Esophagus squamous epithelium (tissue), 5 donors: ENCODE results near the gene CYP4Z1. TPM values are rescaled to one million over a fixed set of nuclear protein-coding genes. Genes with fewer than 3 reads are reported as not detected.
A peak's percentile ranks its signal among the peaks of the same experiment; 100 is the strongest.
"Not testable (repeated sequence)": the region's sequence is repeated elsewhere in the genome, so short reads cannot be mapped to it uniquely, and the experiment has no call there.

Source experiments
- DNase-seq: peaks from one replicate; lab custom pipeline; 2025; lab: John Stamatoyannopoulos, UW
- H3K27ac ChIP-seq, 4 donors: fragments of 200-600 bp; sonication (generic); one replicate each; pipeline ENCODE4 v1.5.1; 2016 to 2019; ENCODE audit warnings: mild to moderate bottlenecking in 1 of 4
- H3K27me3 ChIP-seq, 4 donors: fragments of 200-600 bp; sonication (generic); 1 replicate in 3 of 4; 2 replicates in 1 of 4; pipeline versions ENCODE4 v1.5.1 to v1.6.0; 2017 to 2021; ENCODE audit warnings: antibody characterized with exemption in 1 of 4
- H3K36me3 ChIP-seq, 3 donors: fragments of 200-600 bp; sonication (generic); one replicate each; pipeline ENCODE4 v1.5.1; 2016 to 2019
- H3K4me1 ChIP-seq, 3 donors: fragments of 200-600 bp; sonication (generic); one replicate each; pipeline ENCODE4 v1.5.1; 2017 to 2019
- H3K4me3 ChIP-seq, 4 donors: fragments of 200-600 bp; sonication (generic); 1 replicate in 3 of 4; 2 replicates in 1 of 4; pipeline ENCODE4 v1.5.1; 2016 to 2019; ENCODE audit warnings: mild to moderate bottlenecking in 2 of 4, moderate library complexity in 1 of 4
- H3K9me3 ChIP-seq, 3 donors: fragments of 200-600 bp; sonication (generic); one replicate each; pipeline ENCODE4 v1.5.1; 2016 to 2019
- CTCF ChIP-seq, 6 experiments: fragments of 450-650 bp in 4 of 6; fragments of 200-600 bp in 2 of 6; sonication (generic) in 2 of 6; IDR thresholded peaks; one replicate each; pipeline ENCODE4 v1.5.1; 2016 to 2019; ENCODE audit warnings: antibody characterized with exemption in 6 of 6, mild to moderate bottlenecking in 4 of 6, moderate library complexity in 4 of 6
- POLR2A ChIP-seq, 4 donors: fragments of 450-650 bp; IDR thresholded peaks; one replicate each; pipeline ENCODE4 v1.6.1; 2017; ENCODE audit warnings: antibody characterized with exemption in 4 of 4, mild to moderate bottlenecking in 4 of 4, moderate library complexity in 3 of 4
- WGBS, 2 donors: methylation state at CpG; one replicate each; pipeline ENCODE4 v1.1.5; 2018; 5-methylcytosine and 5-hydroxymethylcytosine counted together
- intact Hi-C: fragments of 100-400 bp; cut with DNase I; formaldehyde crosslinking; loops from one replicate; pipeline ENCODE4 v1.15.0; 2022
- total RNA-seq, 4 donors: library from RNA; depleted of rRNA; stranded (reverse); fragments of >200 nt; gene quantifications; one replicate each; pipeline ENCODE4 v1.1.0, GENCODE V29; 2016
- donor health status: DM: yes; HTN: yes; CAD: no.

The CYP4Z1 gene
- total RNA-seq, 4 donors from 2014 or later = 0.19 to 1.5 (median 1.4) TPM

GRCh38 chr1:47137198-47137597 lies 70.2 kb downstream of the CYP4Z1 start, which contains the start of gene CYP4A22:
TSS of gene CYP4A22 (plus strand) at chr1:47137441. CDS start at chr1:47137486, 45 bp downstream.
- WGBS, 2 donors = 84 to 86% methylated on average over 2 of the region's 4 CpGs

GRCh38 chr1:47137925-47138615 lies 71.0 kb downstream of the CYP4Z1 start:
- no peak overlapping the region for H3K4me3 ChIP-seq
- intact Hi-C loops = loop anchor here (5.0 kb wide), 1 partner anchor 196 kb away; the partner anchor contains the start of gene CYP4A11
- no peak for TF ChIP-seq POLR2A (IDR thresholded peaks at IDR 0.05)
- no peak for TF ChIP-seq CTCF (IDR thresholded peaks at IDR 0.05)
- no peak overlapping the region for H3K27ac ChIP-seq
- 83 to 97% methylated on average over 4 to 5 of the region's 5 CpGs for whole genome bisulfite sequencing, 2 donors
- H3K27me3 ChIP-seq = peaks cover 0 to 7% (median 0%) of the 10 kb centered on the region in 4 donors
- H3K4me1 ChIP-seq = no peaks in the 10 kb centered on the region
- no peaks in the 10 kb centered on the region for H3K9me3 ChIP-seq
- no peak for DNase-seq
- H3K36me3 ChIP-seq = no peaks in the 10 kb centered on the region

More at GRCh38 chr1:47137198-47137597, 70.2 kb downstream of the CYP4Z1 start, which contains the start of gene CYP4A22:
- no peak for DNase-seq
- H3K27ac ChIP-seq = no peak within 1 kb of the TSS
- H3K36me3 ChIP-seq = no peaks in the 10 kb centered on the region
- H3K4me1 ChIP-seq = no peaks in the 10 kb centered on the region
- intact Hi-C loops = loop anchor here (5.0 kb wide), 1 partner anchor 195 kb away; the partner anchor contains the start of gene CYP4A11
- no peak within 1 kb of the TSS for H3K4me3 ChIP-seq
- H3K9me3 ChIP-seq = no peaks in the 10 kb centered on the region
- TF ChIP-seq POLR2A (IDR thresholded peaks at IDR 0.05) (no peak), CTCF (IDR thresholded peaks at IDR 0.05) (no peak)
- H3K27me3 ChIP-seq = peaks cover 0 to 7% (median 0%) of the 10 kb centered on the region in 4 donors

GRCh38 chr1:47140358-47140757 lies 73.3 kb downstream of the CYP4Z1 start:
- H3K4me3 ChIP-seq, DNase-seq, H3K4me1 ChIP-seq, H3K27me3 ChIP-seq, H3K9me3 ChIP-seq, intact Hi-C loops, H3K27ac ChIP-seq, H3K36me3 ChIP-seq: not testable (repeated sequence)
- 48 to 55% methylated on average over 3 of the region's 3 CpGs for WGBS, 2 donors

- H3K4me1 ChIP-seq, H3K27ac ChIP-seq, DNase-seq, H3K27me3 ChIP-seq, H3K4me3 ChIP-seq, H3K36me3 ChIP-seq, intact Hi-C loops, H3K9me3 ChIP-seq: not testable (repeated sequence)
- TF ChIP-seq CTCF (IDR thresholded peaks at IDR 0.05) = peak in 1 of 6 experiments; percentile 7
- 63 to 67% methylated on average over 4 to 6 of the region's 6 CpGs for whole genome bisulfite sequencing, 2 donors
These were observed 76.6 kb downstream of the CYP4Z1 start for GRCh38 chr1:47143654-47144053.

GRCh38 chr1:47146495-47146894 lies 79.5 kb downstream of the CYP4Z1 start:
- H3K27ac ChIP-seq, H3K4me1 ChIP-seq, H3K27me3 ChIP-seq, H3K36me3 ChIP-seq, intact Hi-C loops, H3K4me3 ChIP-seq, DNase-seq, H3K9me3 ChIP-seq: not testable (repeated sequence)
- 0 to 18% methylated on average over 1 of the region's 1 CpG for WGBS, 2 donors

GRCh38 chr1:47147047-47147785 lies 80.2 kb downstream of the CYP4Z1 start:
- Histone ChIP-seq H3K36me3 (no peaks in the 10 kb centered on the region), H3K4me1 (no peaks in the 10 kb centered on the region), H3K27ac (no peak overlapping the region), H3K9me3 (no peaks in the 10 kb centered on the region), H3K27me3 (peaks cover 0 to 10% (median 0%) of the 10 kb centered on the region in 4 donors), H3K4me3 (no peak overlapping the region)
- no peak for TF ChIP-seq POLR2A (IDR thresholded peaks at IDR 0.05)
- no peak for TF ChIP-seq CTCF (IDR thresholded peaks at IDR 0.05)
- WGBS, 2 donors = 40 to 45% methylated on average over 5 of the region's 6 CpGs
- intact Hi-C loops = no loop called here
- DNase-seq = no peak

- DNase-seq, intact Hi-C loops, H3K27ac ChIP-seq, H3K4me1 ChIP-seq, H3K9me3 ChIP-seq, H3K4me3 ChIP-seq, H3K36me3 ChIP-seq: not testable (repeated sequence)
- whole genome bisulfite sequencing, 2 donors = 50 to 58% methylated on average over 5 to 6 of the region's 9 CpGs
- peaks cover 0 to 19% (median 0%) of the 10 kb centered on the region in 4 donors for H3K27me3 ChIP-seq
These were observed 82.1 kb downstream of the CYP4Z1 start for GRCh38 chr1:47149162-47149561.

GRCh38 chr1:47156457-47156856 lies 89.4 kb downstream of the CYP4Z1 start:
- H3K4me3 ChIP-seq, DNase-seq, H3K36me3 ChIP-seq, H3K9me3 ChIP-seq, intact Hi-C loops, H3K4me1 ChIP-seq, H3K27ac ChIP-seq: not testable (repeated sequence)
- H3K27me3 ChIP-seq = peaks cover 0 to 13% (median 1%) of the 10 kb centered on the region in 4 donors
